ENCODE measurements around the gene MRPS15. TPM values are rescaled to one million over a fixed set of nuclear protein-coding genes. Genes with fewer than 3 reads are reported as not detected.

Gene MRPS15
- total RNA-seq, 1 donor from 2014 or later, result 78.8 TPM

DNA sequence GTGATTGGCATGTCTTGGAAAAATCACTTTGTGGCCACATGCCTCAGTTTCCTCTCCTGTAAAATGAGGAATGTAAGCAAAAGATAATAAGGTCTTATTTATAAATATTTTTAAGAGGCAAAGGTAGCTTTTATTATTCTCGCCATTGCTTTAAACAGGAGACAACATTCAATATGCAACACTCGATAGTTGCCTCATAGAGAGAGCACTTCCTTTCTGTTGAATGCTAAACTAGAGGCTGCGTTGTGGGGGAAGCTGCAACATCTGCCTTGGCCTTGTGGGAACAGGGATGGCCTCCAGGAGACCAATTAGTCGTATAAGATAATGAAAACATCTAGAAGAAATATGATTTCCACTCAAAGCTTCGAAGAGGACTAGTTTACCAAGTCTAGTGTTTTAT lies 17.4 kb downstream of the MRPS15 start:
- Mint-ChIP-seq H3K36me3 (ENCODE audit: low read depth, unreplicated experiment) (peaks cover 4% of the 10 kb centered on the region), H3K27ac (ENCODE audit: unreplicated experiment) (no peak overlapping the region), H3K27me3 (ENCODE audit: unreplicated experiment) (peaks cover 5% of the 10 kb centered on the region), H3K4me3 (ENCODE audit: unreplicated experiment) (no peak overlapping the region), H3K9me3 (ENCODE audit: unreplicated experiment) (no peaks in the 10 kb centered on the region), H3K4me1 (ENCODE audit: unreplicated experiment) (peaks cover 25% of the 10 kb centered on the region)
- DNase-seq (ENCODE audit: low spot score), result no peak
- TF ChIP-seq, protein P1, sequence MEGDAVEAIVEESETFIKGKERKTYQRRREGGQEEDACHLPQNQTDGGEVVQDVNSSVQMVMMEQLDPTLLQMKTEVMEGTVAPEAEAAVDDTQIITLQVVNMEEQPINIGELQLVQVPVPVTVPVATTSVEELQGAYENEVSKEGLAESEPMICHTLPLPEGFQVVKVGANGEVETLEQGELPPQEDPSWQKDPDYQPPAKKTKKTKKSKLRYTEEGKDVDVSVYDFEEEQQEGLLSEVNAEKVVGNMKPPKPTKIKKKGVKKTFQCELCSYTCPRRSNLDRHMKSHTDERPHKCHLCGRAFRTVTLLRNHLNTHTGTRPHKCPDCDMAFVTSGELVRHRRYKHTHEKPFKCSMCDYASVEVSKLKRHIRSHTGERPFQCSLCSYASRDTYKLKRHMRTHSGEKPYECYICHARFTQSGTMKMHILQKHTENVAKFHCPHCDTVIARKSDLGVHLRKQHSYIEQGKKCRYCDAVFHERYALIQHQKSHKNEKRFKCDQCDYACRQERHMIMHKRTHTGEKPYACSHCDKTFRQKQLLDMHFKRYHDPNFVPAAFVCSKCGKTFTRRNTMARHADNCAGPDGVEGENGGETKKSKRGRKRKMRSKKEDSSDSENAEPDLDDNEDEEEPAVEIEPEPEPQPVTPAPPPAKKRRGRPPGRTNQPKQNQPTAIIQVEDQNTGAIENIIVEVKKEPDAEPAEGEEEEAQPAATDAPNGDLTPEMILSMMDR (IDR thresholded peaks at IDR 0.05; ENCODE audit: unreplicated experiment), result no peak

DNA sequence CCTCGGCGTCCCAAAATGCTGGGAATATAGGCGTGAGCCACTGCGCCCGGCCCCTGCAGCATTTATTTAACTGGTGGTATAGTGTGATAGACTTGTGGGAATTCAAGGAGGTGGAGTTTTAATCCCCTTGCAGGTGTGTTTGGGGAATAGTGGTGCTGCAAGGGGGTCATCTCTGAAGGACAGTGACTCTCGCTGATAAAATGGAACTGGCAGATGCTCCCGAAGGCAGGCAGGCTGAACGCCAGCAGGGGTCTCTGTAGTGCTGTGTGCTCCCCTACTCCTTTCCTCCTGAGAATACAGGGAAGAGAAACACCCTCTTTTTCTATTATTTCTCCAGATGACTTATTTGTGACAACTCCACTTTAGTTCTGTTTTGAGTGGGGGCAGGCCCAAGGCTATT lies 17.9 kb downstream of the MRPS15 start:
- DNase-seq (ENCODE audit: low spot score), result peak; percentile 50
- TF ChIP-seq, protein P1 (IDR thresholded peaks at IDR 0.05; ENCODE audit: unreplicated experiment), result no peak
- H3K4me3 Mint-ChIP-seq (ENCODE audit: unreplicated experiment), result no peak overlapping the region
- H3K27me3 Mint-ChIP-seq (ENCODE audit: unreplicated experiment), result peaks cover under 1% of the 10 kb centered on the region
- no peaks in the 10 kb centered on the region for H3K9me3 Mint-ChIP-seq (ENCODE audit: unreplicated experiment)
- H3K27ac Mint-ChIP-seq (ENCODE audit: unreplicated experiment), result no peak overlapping the region
- H3K4me1 Mint-ChIP-seq (ENCODE audit: unreplicated experiment), result peaks cover 20% of the 10 kb centered on the region
- peaks cover under 1% of the 10 kb centered on the region for H3K36me3 Mint-ChIP-seq (ENCODE audit: low read depth, unreplicated experiment)

DNA sequence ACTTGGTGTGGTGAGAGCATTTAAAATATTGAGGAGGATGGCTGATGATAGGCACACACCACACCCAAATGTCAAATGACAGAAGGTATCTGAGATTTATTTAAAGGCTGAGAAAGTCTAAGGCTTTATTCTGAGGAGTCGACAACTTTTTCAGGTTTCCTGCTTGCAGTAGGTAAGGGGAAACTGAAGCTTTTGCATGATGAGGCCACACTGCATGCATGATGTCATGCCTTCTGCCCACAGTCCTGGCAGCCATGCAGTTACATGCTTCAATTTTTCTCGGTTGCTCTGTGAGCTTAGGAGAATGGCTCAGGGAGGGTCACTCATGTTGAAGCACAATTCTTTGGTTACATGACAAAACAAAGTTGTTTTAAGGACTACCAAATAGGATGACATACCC lies 20.9 kb downstream of the MRPS15 start:
- DNase-seq (ENCODE audit: low spot score), result no peak
- no peaks in the 10 kb centered on the region for H3K36me3 Mint-ChIP-seq (ENCODE audit: low read depth, unreplicated experiment)
- no peak overlapping the region for H3K27ac Mint-ChIP-seq (ENCODE audit: unreplicated experiment)
- no peaks in the 10 kb centered on the region for H3K9me3 Mint-ChIP-seq (ENCODE audit: unreplicated experiment)
- peaks cover 4% of the 10 kb centered on the region for H3K4me1 Mint-ChIP-seq (ENCODE audit: unreplicated experiment)
- no peak overlapping the region for H3K4me3 Mint-ChIP-seq (ENCODE audit: unreplicated experiment)
- TF ChIP-seq, protein P1 (IDR thresholded peaks at IDR 0.05; ENCODE audit: unreplicated experiment), result no peak
- no peaks in the 10 kb centered on the region for H3K27me3 Mint-ChIP-seq (ENCODE audit: unreplicated experiment)

DNA sequence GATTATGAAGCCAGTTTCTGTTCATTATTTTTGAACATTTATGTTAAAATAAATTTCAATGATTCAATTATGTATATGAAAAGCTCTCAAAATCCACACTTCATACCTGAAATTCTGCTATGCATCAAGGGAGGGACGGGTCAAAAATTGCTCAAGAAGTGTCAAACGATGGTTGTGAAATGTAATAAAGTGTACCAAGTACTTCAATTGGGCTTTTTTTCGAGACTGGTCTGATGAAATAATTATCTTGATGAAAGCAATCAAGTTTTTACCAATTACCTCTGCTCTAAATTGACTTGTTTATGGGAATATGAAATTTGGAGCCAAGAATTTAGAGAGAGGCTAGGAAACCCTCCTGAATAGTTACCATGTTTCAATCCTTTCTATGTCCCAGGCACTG lies 21.8 kb downstream of the MRPS15 start:
- H3K27ac Mint-ChIP-seq (ENCODE audit: unreplicated experiment), result no peak overlapping the region
- TF ChIP-seq, protein P1 (IDR thresholded peaks at IDR 0.05; ENCODE audit: unreplicated experiment), result no peak
- H3K36me3 Mint-ChIP-seq (ENCODE audit: low read depth, unreplicated experiment), result peaks cover under 1% of the 10 kb centered on the region
- H3K4me3 Mint-ChIP-seq (ENCODE audit: unreplicated experiment), result no peak overlapping the region
- peaks cover 2% of the 10 kb centered on the region for H3K4me1 Mint-ChIP-seq (ENCODE audit: unreplicated experiment)
- H3K9me3 Mint-ChIP-seq (ENCODE audit: unreplicated experiment), result no peaks in the 10 kb centered on the region
- no peak for DNase-seq (ENCODE audit: low spot score)
- no peaks in the 10 kb centered on the region for H3K27me3 Mint-ChIP-seq (ENCODE audit: unreplicated experiment)

DNA sequence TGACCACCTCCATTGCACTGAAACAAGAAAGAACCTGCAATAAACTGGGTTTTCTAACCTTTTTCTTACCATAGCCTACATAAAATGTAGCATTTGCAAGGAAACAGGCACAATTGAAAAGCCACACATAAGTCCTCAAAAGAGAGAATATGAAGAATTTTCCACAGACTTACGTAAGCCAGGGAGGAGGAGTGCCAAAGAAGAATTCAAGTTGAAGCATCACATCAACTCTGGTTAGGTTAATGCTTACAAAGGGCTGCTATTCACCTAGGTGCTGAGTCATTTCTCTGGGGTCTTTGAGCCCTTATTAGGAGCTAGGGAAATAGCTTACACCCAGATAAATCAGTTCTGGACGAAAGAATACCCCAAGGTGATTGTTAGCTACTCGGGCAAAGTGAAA lies 23.5 kb downstream of the MRPS15 start:
- DNase-seq (ENCODE audit: low spot score), result no peak
- Mint-ChIP-seq H3K27me3 (ENCODE audit: unreplicated experiment) (no peaks in the 10 kb centered on the region), H3K27ac (ENCODE audit: unreplicated experiment) (no peak overlapping the region), H3K4me3 (ENCODE audit: unreplicated experiment) (no peak overlapping the region), H3K4me1 (ENCODE audit: unreplicated experiment) (no peaks in the 10 kb centered on the region), H3K36me3 (ENCODE audit: low read depth, unreplicated experiment) (peaks cover 6% of the 10 kb centered on the region), H3K9me3 (ENCODE audit: unreplicated experiment) (no peaks in the 10 kb centered on the region)
- TF ChIP-seq, protein P1 (IDR thresholded peaks at IDR 0.05; ENCODE audit: unreplicated experiment), result no peak
